Breast epithelium (tissue), 4 donors: ENCODE measurements around the gene DTNA. TPM values are rescaled to one million over a fixed set of nuclear protein-coding genes. Genes with fewer than 3 reads are reported as not detected.

ENCODE experiments used
- DNase-seq, 2 donors: peaks; one replicate each; pipeline ENCODE4 v3.0.0-alpha.2; 2019; ENCODE audit warnings: low spot score in 2 of 2
- H3K27ac ChIP-seq, 2 donors: fragments of 200-600 bp; sonication (generic) in 1 of 2; one replicate each; pipeline ENCODE4 v1.5.1; 2016 to 2019; ENCODE audit warnings: mild to moderate bottlenecking in 1 of 2
- H3K27me3 ChIP-seq, 2 donors: fragments of 200-600 bp; sonication (generic) in 1 of 2; one replicate each; pipeline versions ENCODE4 v1.5.1 to v1.6.0; 2017 to 2019; ENCODE audit warnings: control low read depth in 1 of 2, mild to moderate bottlenecking in 1 of 2
- H3K36me3 ChIP-seq: fragments of 200-600 bp; one replicate; pipeline ENCODE4 v1.5.1; 2019
- H3K4me1 ChIP-seq, 2 donors: fragments of 200-600 bp; sonication (generic); one replicate each; pipeline ENCODE4 v1.5.1; 2016 to 2019; ENCODE audit warnings: control low read depth in 1 of 2
- H3K4me3 ChIP-seq, 3 donors: fragments of 200-600 bp; sonication (generic); 1 replicate in 2 of 3; 2 replicates in 1 of 3; pipeline ENCODE4 v1.5.1; 2016 to 2019; ENCODE audit warnings: mild to moderate bottlenecking in 3 of 3, moderate library complexity in 2 of 3
- H3K9me3 ChIP-seq, 2 donors: fragments of 200-600 bp; sonication (generic) in 1 of 2; one replicate each; pipeline ENCODE4 v1.5.1; 2016 to 2019; ENCODE audit warnings: control low read depth in 1 of 2
- CTCF ChIP-seq, 3 donors: fragments of 450-650 bp; IDR thresholded peaks; one replicate each; pipeline ENCODE4 v1.5.1; 2016 to 2017; ENCODE audit warnings: antibody characterized with exemption in 3 of 3, mild to moderate bottlenecking in 3 of 3, moderate library complexity in 3 of 3
- POLR2A ChIP-seq: fragments of 450-650 bp; IDR thresholded peaks from one replicate; pipeline ENCODE4 v1.6.1; 2016; ENCODE audit warnings: antibody characterized with exemption, mild to moderate bottlenecking, moderate library complexity
- POLR2AphosphoS5 ChIP-seq, 3 donors: sonication (generic); formaldehyde crosslinking; IDR thresholded peaks; one replicate each; pipeline ENCODE4 v1.6.1; 2017; ENCODE audit warnings: antibody characterized with exemption in 3 of 3
- intact Hi-C: fragments of 100-400 bp; cut with DNase I; formaldehyde crosslinking; loops from one replicate; pipeline ENCODE4 v1.15.1; 2023; ENCODE audit warnings: low total_unique reads
- total RNA-seq, 3 donors: library from RNA; depleted of rRNA; stranded (reverse); fragments of >200 nt; gene quantifications; one replicate each; pipeline ENCODE4 v1.1.0, GENCODE V29; 2016

The DTNA gene
- total RNA-seq, 3 donors from 2014 or later: 14.4 to 40.5 (median 17.9) TPM

GRCh38 chr18:34923911-34924310, 213.8 kb downstream of the DTNA start:
- Histone ChIP-seq H3K9me3 (no peaks in the 10 kb centered on the region), H3K27ac (no peak overlapping the region), H3K4me3 (no peak overlapping the region), H3K4me1 (no peaks in the 10 kb centered on the region), H3K36me3 (no peaks in the 10 kb centered on the region), H3K27me3 (no peaks in the 10 kb centered on the region)
- intact Hi-C loops: no loop called here
- no peak for TF ChIP-seq POLR2AphosphoS5 (IDR thresholded peaks at IDR 0.05)
- no peak for TF ChIP-seq CTCF (IDR thresholded peaks at IDR 0.05)
- no peak for TF ChIP-seq POLR2A
- no peak for DNase-seq

- no peak overlapping the region for H3K27ac ChIP-seq
- no peak for DNase-seq
- H3K4me3 ChIP-seq: no peak overlapping the region
- H3K4me1 ChIP-seq: no peaks in the 10 kb centered on the region
- H3K9me3 ChIP-seq: no peaks in the 10 kb centered on the region
- H3K36me3 ChIP-seq: no peaks in the 10 kb centered on the region
- intact Hi-C loops: loop anchor here (5.0 kb wide), 1 partner anchor 354 kb away; no protein-coding TSS in a partner anchor
- TF ChIP-seq CTCF (IDR thresholded peaks at IDR 0.05) (no peak), POLR2AphosphoS5 (IDR thresholded peaks at IDR 0.05) (no peak), POLR2A (no peak)
- no peaks in the 10 kb centered on the region for H3K27me3 ChIP-seq
These were observed 216.6 kb downstream of the DTNA start for GRCh38 chr18:34926683-34927082.

- Histone ChIP-seq H3K4me1 (no peaks in the 10 kb centered on the region), H3K9me3 (no peaks in the 10 kb centered on the region), H3K27me3 (no peaks in the 10 kb centered on the region), H3K4me3 (no peak overlapping the region), H3K36me3 (no peaks in the 10 kb centered on the region), H3K27ac (no peak overlapping the region)
- intact Hi-C loops: loop anchor here (5.0 kb wide), 1 partner anchor 356 kb away; no protein-coding TSS in a partner anchor
- no peak for DNase-seq
- TF ChIP-seq POLR2A (no peak), CTCF (IDR thresholded peaks at IDR 0.05) (no peak), POLR2AphosphoS5 (IDR thresholded peaks at IDR 0.05) (no peak)
These were observed 218.1 kb downstream of the DTNA start for GRCh38 chr18:34928088-34928753.

- no peaks in the 10 kb centered on the region for H3K9me3 ChIP-seq
- no peaks in the 10 kb centered on the region for H3K4me1 ChIP-seq
- intact Hi-C loops: loop anchor here (5.0 kb wide), 1 partner anchor 357 kb away; no protein-coding TSS in a partner anchor
- DNase-seq: no peak
- H3K27ac ChIP-seq: no peak overlapping the region
- H3K4me3 ChIP-seq: no peak overlapping the region
- no peaks in the 10 kb centered on the region for H3K36me3 ChIP-seq
- TF ChIP-seq POLR2AphosphoS5 (IDR thresholded peaks at IDR 0.05) (no peak), CTCF (IDR thresholded peaks at IDR 0.05) (no peak), POLR2A (no peak)
- no peaks in the 10 kb centered on the region for H3K27me3 ChIP-seq
These were observed 218.7 kb downstream of the DTNA start for GRCh38 chr18:34928754-34929335.

- Histone ChIP-seq H3K4me3 (no peak overlapping the region), H3K9me3 (no peaks in the 10 kb centered on the region), H3K27me3 (no peaks in the 10 kb centered on the region), H3K36me3 (no peaks in the 10 kb centered on the region), H3K4me1 (no peaks in the 10 kb centered on the region), H3K27ac (no peak overlapping the region)
- TF ChIP-seq POLR2A: no peak
- no peak for TF ChIP-seq CTCF (IDR thresholded peaks at IDR 0.05)
- no peak for TF ChIP-seq POLR2AphosphoS5 (IDR thresholded peaks at IDR 0.05)
- intact Hi-C loops: loop anchor here (5.0 kb wide), 1 partner anchor 357 kb away; no protein-coding TSS in a partner anchor
- no peak for DNase-seq
These were observed 219.3 kb downstream of the DTNA start for GRCh38 chr18:34929336-34929780.
